IPS-11a (cell line): ENCODE data around the gene RIBC1.
"Not testable (repeated sequence)": the region's sequence is repeated elsewhere in the genome, so short reads cannot be mapped to it uniquely, and the experiment has no call there.

Source experiments
- H3K4me3 ChIP-seq: one replicate; pipeline ENCODE4 v1.5.1; 2013; ENCODE audit warnings: low read depth, low read length, control low read depth

Gene RIBC1

DNA sequence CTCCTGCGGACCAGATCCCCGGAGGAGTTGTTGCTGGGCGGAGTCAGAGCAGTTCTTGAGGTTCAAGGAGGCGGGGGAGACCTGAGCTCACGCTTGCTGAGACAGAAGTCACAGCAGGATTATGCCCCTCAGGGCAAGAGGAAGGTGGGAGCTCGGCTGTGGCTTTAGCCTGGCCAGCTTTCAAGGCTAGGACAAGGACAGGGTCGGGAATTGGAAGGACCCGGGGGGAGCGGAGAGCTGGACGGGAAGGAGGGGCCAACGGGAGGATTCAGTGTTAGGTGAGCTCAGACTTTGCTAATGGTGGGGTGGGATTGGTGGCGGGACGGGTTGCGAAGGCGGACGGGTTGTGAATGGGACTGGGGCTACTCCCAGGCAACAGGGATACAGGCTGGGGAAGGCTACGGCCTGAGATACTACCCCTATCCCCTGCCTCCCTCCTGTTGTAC is at the start of gene RIBC1:
TSS of gene RIBC1 (plus strand) at position 13 of the 446 bp plus-strand sequence. CDS start 3,404 bp downstream, outside the sequence.
- H3K4me3 ChIP-seq = peak within 1 kb of the TSS; percentile 64

DNA sequence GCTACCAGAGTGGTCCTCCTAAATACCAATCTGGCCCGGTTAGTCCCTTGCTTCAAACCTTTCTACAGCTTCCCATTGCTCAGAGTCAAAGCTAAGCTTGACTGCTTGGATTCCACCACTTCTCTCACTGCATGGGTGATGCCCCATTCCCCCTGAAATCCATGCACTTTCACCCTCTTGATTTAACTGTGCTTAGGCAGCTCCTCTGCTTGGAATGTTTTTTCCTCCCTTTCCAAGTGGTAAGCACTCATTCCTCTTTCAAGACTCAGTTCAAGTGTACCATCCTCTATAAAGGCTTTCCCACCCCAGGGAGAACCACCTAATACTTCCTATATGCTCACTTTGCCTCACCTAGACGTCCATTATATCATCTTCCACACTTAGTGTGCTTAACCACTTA is 49.4 kb upstream of the RIBC1 start:
- no peak overlapping the region for H3K4me3 ChIP-seq

DNA sequence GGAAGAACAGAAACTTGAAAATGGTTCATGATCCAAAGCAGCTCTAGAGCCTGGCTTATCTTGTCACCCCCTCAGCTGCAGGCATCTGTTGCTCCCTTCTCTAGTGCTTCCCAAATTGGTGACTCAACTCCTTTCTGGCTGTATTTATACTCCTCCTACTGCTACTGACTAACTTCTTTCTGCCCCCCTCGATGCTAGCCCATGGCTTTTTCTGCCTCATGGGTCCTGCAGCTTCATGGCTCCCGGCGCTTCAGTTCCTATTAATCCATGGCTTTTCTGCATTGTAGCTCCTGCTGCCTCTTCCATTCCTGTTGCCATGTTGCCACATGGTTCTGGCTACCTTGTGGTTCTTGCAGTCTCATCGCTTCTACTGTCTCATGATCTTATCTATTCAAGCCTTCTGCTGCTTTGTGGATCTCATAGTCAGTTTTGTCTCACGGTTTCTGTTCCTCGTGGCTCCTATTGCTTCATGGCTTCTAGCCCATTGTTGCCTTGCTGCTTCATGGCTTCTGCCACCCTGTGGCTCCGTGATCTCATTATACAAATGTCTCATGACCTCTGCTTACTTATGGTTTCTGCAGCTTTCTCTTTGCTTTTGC is 48.4 kb upstream of the RIBC1 start:
- H3K4me3 ChIP-seq = no peak overlapping the region

DNA sequence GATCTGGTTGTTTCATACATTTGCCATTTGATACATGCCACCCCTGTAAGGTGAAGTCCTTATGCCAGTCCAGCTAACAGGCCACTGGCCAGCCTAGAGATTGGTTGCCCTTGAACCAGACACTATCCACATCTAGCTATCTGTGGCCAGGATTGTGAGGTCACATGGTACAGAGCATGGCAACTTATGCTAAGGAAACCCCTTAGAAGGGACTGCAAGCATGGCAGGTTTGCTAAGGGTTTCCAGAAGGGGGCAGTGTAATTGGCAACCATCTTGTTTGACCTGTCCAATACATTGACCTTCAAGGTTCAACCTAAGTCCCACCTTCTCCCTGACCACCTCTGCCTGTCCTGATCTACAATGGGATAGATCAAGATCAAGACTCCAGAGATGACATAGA is 47.8 kb upstream of the RIBC1 start:
- H3K4me3 ChIP-seq = no peak overlapping the region

DNA sequence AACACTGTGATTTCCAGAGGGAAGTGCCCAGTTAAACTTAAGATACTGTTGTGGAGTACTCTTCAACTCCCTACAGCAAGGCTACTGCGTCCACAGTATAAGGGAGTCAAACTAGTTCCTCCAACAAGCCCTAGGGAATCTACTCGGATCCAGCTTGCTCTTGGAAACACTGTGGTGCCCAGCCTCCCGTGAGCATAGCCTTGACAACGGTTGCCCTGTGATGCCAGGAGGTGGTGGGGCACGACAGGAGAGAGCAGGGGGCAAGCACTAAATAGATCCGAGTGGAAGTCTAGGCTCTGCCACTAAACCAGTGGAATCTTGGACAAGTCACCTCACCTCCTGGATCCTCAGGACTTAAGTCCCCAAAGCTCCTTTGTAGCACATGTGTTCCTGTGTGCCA is 45.8 kb upstream of the RIBC1 start:
- H3K4me3 ChIP-seq = no peak overlapping the region

DNA sequence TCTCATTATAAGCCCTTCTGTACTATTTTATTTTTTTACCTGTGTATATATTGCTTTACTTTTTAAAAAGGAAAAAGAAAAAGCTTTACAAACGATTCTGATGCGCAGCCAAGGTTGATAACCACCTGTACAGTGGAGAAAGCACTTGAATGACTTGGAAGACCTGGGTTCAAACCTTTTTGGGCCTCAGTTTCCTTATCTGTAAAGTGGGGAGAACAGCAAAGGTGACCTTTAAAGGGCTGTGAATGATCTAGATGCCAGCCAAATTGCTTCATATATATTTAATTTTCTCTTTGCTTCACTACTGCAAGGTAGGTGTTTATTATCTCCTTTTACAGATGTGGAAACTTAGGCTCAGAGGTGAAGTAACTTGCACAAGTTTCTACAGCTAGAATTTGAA is 45.2 kb upstream of the RIBC1 start:
- no peak overlapping the region for H3K4me3 ChIP-seq

DNA sequence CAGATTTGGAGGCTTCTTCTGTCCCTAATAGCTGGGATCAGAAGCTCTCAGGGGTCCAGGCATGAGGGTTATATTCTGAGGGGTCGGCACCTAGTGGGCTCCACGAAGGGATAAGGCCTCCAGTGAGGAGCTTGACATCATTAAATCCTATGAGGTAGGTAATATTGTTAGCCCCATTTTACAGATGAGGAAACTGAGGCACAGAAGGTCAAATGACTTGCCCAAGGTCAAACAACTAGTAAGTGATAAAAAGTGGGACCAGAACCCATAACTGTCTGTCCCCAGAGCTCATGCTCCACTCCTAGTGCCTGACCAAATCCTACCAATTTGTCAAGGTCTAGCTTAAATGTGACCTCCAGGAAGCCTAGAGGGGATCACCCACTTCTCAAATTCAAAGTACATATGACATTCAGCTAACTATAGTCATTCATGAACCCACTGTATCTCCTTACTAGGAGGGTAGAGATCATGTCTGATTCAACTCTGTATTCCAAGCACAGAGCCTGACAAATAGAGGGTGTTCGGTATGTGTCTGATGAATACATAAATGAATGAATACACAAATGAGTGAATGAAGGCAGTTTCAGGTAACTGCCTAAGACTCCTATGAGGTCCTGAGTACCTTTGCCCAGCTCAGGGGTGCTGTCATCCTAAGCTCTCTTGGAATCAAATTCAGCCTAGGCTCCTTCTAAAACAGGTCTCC is 43.5 kb upstream of the RIBC1 start:
- H3K4me3 ChIP-seq = no peak overlapping the region

DNA sequence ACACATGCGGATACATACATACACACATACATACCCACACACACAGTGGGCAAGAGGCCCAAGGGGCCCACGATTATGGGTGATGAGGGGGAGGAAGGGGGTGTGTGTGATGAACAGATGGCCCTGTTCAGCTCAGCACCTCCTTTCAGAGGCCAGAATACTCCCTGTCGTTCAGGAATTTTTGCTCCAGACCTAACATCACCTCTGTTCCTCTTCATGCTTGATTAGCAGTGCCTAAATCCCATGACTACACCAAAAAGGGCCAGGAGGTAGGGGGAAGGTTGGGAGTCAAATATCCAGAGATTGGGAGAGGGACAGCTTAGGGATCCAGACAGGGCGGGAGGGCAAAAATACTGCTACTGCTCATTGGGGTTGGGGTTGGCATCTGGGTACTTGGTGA is 42.9 kb upstream of the RIBC1 start:
- H3K4me3 ChIP-seq = no peak overlapping the region

DNA sequence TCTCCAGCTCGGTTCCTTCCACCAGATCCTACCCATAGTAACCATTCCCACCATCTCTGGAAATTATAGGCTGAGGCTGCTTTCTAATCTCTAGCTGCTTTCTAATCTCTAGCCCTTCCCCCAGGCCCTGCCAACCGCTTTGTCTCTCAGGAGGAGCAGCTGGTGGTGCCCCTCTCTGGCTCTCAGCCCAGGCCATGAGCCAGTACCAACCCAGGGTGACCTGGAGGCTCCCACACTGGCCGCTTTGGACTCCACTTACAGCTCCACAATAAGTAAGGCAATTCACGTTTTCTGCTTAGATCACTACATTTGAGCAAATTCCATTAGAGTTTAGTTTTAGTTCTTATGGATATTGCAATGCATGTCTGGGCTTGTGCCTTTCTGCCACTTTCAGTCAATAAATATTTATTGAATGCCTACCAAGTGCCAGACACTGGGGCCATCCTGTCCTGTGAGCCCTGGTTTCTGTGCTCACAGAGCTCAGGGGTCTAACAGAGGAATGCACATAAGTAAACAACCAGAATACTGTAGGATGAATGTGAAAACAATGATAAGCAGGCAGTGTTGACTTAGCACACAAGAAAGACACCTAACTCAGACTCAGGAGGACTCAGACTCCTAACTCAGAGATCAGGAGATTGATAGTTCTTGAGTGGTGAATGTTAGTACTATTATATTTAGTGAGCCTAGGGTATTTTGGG is 39.1 kb upstream of the RIBC1 start:
- no peak overlapping the region for H3K4me3 ChIP-seq

DNA sequence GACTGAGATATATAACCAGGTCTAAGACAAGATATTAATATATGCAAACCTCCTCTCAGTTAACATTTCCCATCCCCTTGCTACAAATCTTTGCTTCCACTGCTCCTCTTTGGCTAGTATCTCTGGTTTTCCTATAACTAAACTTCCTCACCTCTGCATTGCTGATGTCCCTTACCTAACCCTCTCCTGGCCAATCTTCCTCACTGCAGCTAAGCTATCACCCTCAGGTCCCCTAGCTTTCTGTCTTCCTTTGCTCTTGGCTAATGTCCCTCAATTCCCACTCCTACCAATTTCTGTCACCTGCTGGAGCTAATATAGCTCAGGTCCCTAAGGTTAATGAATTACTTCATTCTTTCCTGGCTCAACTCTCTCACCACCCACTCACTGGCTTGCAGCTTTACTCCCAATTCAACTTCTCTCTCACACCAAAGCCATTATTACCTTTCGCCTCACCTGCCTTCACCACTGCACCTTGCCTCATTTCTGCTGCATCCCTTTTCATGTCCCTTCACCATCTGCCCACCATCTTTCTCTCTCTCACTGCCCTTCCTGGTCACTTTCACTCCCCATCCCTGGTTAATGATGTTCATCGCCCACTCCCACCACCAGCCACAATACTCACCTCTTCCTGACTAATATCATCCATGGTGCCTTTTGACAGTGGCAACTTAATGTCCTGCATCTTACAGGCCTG is 26.9 kb upstream of the RIBC1 start:
- no peak overlapping the region for H3K4me3 ChIP-seq

DNA sequence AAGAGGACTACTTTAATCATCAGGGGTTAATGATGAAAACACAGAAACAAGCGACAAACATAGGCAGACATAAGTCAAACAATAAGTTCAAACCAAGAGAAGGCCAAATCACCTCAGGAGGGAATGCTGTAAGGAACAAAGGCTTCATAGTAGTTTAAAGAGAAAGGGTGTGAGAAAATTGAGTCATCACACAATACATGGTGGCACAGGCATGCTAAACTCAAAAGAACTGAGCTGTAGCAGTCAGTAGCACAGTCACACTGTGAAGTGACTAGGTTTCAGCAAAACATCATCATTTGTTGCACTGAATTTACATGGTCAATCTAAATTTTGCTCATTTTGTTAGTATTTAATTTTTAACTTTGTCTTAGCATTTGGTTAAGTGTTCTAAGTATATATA is 24.5 kb upstream of the RIBC1 start:
- H3K4me3 ChIP-seq = no peak overlapping the region

DNA sequence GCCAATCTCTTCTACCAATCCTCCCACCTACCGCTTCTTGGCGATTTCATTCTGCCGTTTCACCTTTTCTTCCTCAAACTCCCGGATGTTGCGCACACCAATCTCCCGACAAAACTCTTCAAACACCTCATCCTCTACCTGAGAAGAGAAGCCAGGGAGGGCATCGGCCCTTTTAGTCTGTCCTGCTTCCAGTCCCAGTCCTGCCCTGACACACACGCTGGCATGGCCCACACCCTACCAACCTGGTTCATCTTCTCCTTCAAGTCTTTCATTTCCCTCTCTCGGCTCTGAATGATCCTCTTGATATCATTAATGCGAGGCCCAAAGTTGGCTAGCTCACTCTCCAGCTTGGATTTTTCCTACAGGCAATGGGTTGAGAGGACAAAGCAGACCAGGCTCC is 19.1 kb upstream of the RIBC1 start:
- H3K4me3 ChIP-seq = no peak overlapping the region

DNA sequence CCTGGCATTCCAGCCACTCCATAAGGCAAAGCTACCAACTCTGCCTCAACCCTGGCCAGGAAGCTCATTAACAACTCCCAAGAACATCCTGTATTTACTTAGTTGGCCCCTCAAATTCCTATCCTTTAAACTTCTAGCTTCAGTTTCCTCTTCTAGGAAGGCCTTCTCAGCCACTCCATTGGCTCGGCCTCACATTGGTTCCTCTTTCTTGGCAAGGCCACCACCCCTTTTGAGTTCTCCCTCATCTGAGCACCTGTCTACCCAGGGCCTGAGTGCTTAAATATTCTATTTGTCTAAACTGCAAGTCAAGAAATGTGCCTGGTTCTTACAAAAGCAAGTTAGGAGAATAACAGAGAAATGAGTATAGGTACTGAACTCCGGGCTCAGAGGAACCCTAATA is 10.2 kb upstream of the RIBC1 start:
- no peak overlapping the region for H3K4me3 ChIP-seq

DNA sequence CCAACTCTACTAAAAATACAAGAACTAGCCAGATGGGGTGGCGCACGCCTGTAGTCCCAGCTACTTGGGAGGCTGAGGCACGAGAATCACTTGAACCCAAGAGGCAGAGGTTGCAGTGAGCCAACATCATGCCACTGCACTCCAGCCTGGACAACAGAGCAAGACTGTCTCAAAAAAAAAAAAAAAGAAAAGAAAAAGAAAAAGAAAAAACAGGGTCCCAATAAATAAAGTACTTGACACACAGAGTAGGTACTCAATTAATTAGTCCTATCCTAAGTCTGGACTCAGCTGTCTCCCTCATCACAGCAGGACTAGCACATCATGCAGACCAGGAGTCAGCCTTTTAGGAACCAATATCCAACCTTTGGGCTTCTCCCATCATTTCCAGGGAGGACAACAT is 2.3 kb upstream of the RIBC1 start:
- H3K4me3 ChIP-seq = not testable (repeated sequence)

DNA sequence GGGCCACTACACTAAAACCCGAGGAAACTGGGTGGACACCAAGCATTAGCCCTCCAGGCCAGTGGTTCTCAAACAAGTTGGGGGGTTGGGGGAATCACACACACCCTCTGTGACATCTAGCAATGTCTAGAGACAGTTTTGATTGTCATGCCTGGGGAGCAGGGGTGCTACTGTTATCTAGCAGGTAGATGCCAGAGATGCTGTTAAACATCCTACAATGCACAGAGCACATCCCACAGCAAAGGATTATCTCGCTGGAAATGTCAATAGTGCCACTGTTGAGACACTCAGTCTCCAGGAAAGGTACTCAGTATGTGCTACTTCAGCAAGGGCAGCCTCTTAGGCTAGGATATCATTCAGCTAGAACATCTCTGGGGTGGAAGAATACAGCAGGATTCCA is 1.5 kb upstream of the RIBC1 start:
- H3K4me3 ChIP-seq = peak overlapping the region; percentile 57

DNA sequence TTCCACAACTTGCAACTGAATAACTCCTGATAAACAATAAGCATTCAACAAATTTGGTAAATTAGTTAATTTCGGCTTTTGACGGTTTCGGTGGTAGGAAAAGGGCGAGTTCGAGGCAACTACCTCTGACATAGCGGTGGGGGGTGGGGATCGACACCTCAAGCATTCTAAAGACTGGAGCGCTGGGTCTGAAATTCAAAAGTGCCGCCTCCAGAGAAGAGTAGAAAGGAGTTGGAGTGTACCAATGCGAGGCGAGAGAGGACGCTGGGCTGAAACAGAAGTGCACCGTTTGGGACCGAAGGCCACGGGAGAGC is 944 bp upstream of the RIBC1 start:
- H3K4me3 ChIP-seq = peak overlapping the region; percentile 57

DNA sequence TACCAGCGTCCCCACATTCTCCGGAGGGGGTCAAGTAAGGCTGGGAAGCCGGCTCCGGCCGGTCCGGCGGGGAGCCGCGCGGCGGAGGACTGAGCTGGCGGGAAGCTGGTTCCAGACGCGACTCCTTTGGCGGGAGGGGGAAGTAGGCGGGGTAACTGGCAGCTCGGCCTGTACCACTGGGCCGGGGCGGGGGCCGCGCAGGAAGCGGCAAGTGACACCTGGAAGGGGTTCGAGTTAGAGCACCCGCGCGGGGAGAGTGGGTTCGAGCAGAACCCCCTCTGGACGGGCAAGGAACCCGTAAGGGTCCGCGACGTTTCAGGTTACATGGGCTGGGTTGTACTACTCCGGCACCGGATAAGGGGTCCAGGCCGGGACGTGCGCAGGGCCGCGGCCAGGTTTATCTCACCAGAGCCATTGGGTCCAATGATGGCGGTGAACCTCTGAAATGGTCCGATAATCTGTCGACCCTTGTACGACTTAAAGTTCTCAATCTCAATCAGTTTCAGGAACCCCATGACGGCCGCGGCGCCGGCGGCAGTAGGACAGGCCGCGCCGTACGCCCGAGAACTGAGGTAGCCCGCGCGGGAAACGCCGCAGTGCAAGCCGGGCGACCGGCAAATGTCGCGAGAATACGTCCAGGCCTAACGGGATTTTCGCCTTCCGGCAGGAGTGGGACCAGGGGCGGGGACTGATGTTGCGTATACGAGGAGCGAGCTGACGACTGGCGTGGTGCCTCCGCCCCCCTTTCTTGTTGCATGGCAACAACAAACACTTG is 400 bp upstream of the RIBC1 start, which contains the start of gene SMC1A:
TSS of gene SMC1A (minus strand) at position 569 of the 775 bp plus-strand sequence. CDS start at position 515, 54 bp downstream.
- peak within 1 kb of the TSS; percentile 64 for H3K4me3 ChIP-seq

DNA sequence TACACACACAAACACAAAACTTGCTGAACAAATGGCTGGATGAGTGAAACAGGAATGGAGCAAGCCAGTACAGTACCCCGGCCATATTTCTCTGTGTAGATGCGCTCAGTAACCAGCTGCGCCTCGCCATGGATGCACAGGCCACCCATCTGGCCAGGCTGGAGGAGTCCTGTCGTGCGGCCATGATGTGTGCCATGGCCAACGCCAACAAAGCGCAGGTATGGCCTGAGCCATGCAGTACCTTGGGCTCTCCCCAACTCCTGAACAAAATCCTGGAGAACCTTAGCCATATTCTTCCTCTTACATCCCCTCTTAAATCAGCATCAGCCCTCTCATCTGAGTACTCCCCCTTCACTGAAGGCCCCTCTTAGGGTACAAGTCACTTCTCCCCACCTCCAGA is 7.1 kb downstream of the RIBC1 start:
- H3K4me3 ChIP-seq = no peak overlapping the region

DNA sequence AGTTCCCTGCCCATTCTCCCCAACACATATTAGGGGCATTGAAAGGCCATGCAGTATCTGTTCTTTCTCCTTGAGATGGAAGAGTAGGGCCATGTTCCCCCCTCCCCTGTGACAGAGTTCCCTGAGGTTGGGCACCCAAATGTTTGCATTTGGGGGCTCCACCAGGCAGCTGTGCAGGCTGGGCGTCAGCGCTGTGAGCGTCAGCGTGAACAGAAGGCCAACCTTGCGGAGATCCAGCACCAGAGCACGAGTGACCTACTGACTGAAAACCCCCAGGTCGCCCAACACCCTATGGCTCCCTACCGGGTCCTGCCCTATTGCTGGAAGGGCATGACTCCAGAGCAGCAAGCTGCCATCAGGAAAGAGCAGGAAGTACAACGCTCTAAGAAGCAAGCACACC is 7.6 kb downstream of the RIBC1 start:
- no peak overlapping the region for H3K4me3 ChIP-seq

DNA sequence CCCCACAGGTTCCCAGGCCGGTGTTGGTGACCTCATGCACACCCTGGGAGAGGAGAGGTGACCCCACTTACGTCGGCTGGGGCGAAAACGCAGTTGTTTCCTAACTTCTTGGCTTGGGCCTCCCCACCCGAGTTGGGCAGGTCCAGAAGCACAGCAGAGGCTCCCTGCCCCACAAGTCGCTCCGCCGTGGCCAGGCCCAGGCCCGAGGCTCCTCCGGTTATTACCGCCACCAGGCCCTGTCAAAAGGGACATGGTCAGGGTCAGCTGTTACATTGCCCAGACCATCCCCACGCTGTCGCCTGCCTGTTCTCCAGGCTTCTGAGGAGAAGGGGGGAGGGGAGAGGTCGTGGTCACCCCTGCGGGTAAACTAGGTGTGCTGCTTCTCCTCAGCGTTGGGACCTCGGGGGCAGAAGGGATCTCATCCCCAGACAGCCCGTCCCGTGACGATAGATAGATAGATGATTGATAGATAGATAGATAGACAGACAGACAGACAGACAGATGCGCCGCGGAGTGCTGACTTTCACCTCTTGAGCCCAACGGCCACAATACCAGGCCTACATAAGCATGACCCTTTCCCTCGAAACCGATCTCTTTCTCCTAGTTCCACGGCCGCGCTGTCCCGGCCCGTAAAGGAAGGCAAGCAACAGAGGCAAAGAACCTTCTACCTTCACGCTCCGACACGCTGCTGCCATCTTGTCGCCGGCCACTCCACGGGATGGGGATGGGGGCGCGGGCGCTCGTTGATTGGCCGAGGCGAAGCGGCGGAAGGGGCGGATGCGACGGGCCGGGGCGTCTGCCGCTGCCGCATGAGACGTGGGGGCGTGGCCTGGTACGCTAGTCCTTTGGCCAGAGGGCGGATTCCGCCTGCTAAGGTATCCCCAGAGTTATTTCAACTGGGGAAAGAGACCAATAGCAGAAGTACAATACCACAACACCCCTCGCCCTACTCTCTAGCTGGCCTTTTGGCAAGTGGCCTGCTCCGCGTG is 11.3 kb downstream of the RIBC1 start, which contains the start of gene HSD17B10:
TSS of gene HSD17B10 (minus strand) at position 720 of the 989 bp plus-strand sequence. CDS start at position 695, 25 bp downstream.
- peak within 1 kb of the TSS; percentile 85 for H3K4me3 ChIP-seq
